Ishikawa (cell line): ENCODE data around the gene HEYL.

Experiments used
- CEBPB ChIP-seq: IDR thresholded peaks from 2 replicates; pipeline ENCODE4 v1.6.1; 2012
- CREB1 ChIP-seq: IDR thresholded peaks from 2 replicates; pipeline ENCODE4 v1.6.1; 2012; ENCODE audit warnings: low read depth
- EP300 ChIP-seq: IDR thresholded peaks from 2 replicates; pipeline ENCODE4 v1.6.1; 2012; ENCODE audit warnings: borderline replicate concordance
- RAD21 ChIP-seq: IDR thresholded peaks from 2 replicates; pipeline ENCODE4 v1.6.1; 2012; ENCODE audit warnings: low read depth
- REST ChIP-seq: IDR thresholded peaks from 2 replicates; pipeline ENCODE4 v1.6.1; 2012; ENCODE audit warnings: low read depth, mild to moderate bottlenecking
- TAF1 ChIP-seq: IDR thresholded peaks from 2 replicates; pipeline ENCODE4 v1.6.1; 2012; ENCODE audit warnings: low read depth, mild to moderate bottlenecking
- TCF12 ChIP-seq: IDR thresholded peaks from 2 replicates; pipeline ENCODE4 v1.6.1; 2012; ENCODE audit warnings: low read depth
- TEAD4 ChIP-seq: IDR thresholded peaks from 2 replicates; pipeline ENCODE4 v1.6.1; 2012
- YY1 ChIP-seq: IDR thresholded peaks from 2 replicates; pipeline ENCODE4 v1.6.1; 2012; ENCODE audit warnings: low read depth
- TF ChIP-seq, protein P1 (sequence below): IDR thresholded peaks from 2 replicates; pipeline ENCODE4 v1.6.1; 2012

- TF ChIP-seq EP300: no peak
- no peak for TF ChIP-seq TEAD4
- TF ChIP-seq TAF1: no peak
- TF ChIP-seq CEBPB: no peak
- no peak for TF ChIP-seq TCF12
- TF ChIP-seq YY1: no peak
- no peak for TF ChIP-seq CREB1
- TF ChIP-seq RAD21: peak; percentile 33
- TF ChIP-seq, protein P1, sequence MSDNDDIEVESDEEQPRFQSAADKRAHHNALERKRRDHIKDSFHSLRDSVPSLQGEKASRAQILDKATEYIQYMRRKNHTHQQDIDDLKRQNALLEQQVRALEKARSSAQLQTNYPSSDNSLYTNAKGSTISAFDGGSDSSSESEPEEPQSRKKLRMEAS: no peak
- no peak for TF ChIP-seq REST
Measured at GRCh38 chr1:39609618-39610331, 29.7 kb downstream of the HEYL start.
